ENCODE measurements around the gene RAD50.

- TF ChIP-seq, protein P1, sequence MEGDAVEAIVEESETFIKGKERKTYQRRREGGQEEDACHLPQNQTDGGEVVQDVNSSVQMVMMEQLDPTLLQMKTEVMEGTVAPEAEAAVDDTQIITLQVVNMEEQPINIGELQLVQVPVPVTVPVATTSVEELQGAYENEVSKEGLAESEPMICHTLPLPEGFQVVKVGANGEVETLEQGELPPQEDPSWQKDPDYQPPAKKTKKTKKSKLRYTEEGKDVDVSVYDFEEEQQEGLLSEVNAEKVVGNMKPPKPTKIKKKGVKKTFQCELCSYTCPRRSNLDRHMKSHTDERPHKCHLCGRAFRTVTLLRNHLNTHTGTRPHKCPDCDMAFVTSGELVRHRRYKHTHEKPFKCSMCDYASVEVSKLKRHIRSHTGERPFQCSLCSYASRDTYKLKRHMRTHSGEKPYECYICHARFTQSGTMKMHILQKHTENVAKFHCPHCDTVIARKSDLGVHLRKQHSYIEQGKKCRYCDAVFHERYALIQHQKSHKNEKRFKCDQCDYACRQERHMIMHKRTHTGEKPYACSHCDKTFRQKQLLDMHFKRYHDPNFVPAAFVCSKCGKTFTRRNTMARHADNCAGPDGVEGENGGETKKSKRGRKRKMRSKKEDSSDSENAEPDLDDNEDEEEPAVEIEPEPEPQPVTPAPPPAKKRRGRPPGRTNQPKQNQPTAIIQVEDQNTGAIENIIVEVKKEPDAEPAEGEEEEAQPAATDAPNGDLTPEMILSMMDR (IDR thresholded peaks at IDR 0.05) = no peak
- TF ChIP-seq POLR2AphosphoS5 (IDR thresholded peaks at IDR 0.05) = no peak
Measured at GRCh38 chr5:132547269-132547668, 9.5 kb upstream of the RAD50 start.
